ENCODE results near the gene ZNF598.

- TF ChIP-seq CTCF (conservative IDR thresholded peaks at IDR 0.05 in 1 of 2, IDR thresholded peaks at IDR 0.05 in 1 of 2; ENCODE audit: extremely low read depth in 1 of 2, insufficient read depth in 1 of 2, low read depth in 1 of 2, low read length in 2 of 2) (no peak), EZH2 (IDR thresholded peaks at IDR 0.05; ENCODE audit: borderline replicate concordance, low read length) (no peak)
These were observed 3.3 kb downstream of the ZNF598 start for GRCh38 chr16:2006317-2006716.

Data from mammary epithelial cell (primary cell).